Measurements from ENCODE around the gene ELP2. TPM values are rescaled to one million over a fixed set of nuclear protein-coding genes. Genes with fewer than 3 reads are reported as not detected.

Gene ELP2
- polyA plus RNA-seq, 1 donor (not counting 4 experiments of a cell fraction or from before 2014, with no cell fraction given) = 74.6 TPM

GRCh38 chr18:36157441-36157840 is 27.7 kb downstream of the ELP2 start:
- Histone ChIP-seq H2AFZ (ENCODE audit: control insufficient read depth, low read length) (no peak overlapping the region), H3K27me3 (ENCODE audit: control insufficient read depth, extremely low read depth, insufficient read depth, low read length) (no peaks in the 10 kb centered on the region), H3K79me2 (ENCODE audit: control insufficient read depth, insufficient read depth, low read length) (no peaks in the 10 kb centered on the region), H3K9me3 (ENCODE audit: control insufficient read depth, low read depth, low read length) (no peaks in the 10 kb centered on the region), H3K4me1 (ENCODE audit: control insufficient read depth, extremely low read depth, insufficient read depth, low read length) (no peaks in the 10 kb centered on the region), H3K4me3 (ENCODE audit: control insufficient read depth in 2 of 3, extremely low read depth in 1 of 3, insufficient read depth in 2 of 3, low read depth in 1 of 3, low read length in 3 of 3) (no peak overlapping the region), H3K27ac (ENCODE audit: control insufficient read depth, insufficient read depth, low read length) (no peak overlapping the region), H4K20me1 (ENCODE audit: control insufficient read depth, extremely low read depth, insufficient read depth, low read length) (no peaks in the 10 kb centered on the region), H3K9ac (ENCODE audit: control insufficient read depth, extremely low read depth, insufficient read depth, low read length) (no peak overlapping the region), H3K36me3 (ENCODE audit: control insufficient read depth in 2 of 2, extremely low read depth in 1 of 2, insufficient read depth in 2 of 2, low read length in 2 of 2) (peaks cover 18 to 29% of the 10 kb centered on the region in 2 experiments), H3K9me1 (ENCODE audit: control insufficient read depth, extremely low read depth, insufficient read depth, low read length) (no peaks in the 10 kb centered on the region), H3K4me2 (ENCODE audit: control insufficient read depth, extremely low read depth, insufficient read depth, low read depth, low read length) (no peak overlapping the region)
- no peak for TF ChIP-seq EZH2 (IDR thresholded peaks at IDR 0.05; ENCODE audit: low read length)
- no peak for TF ChIP-seq CTCF (optimal IDR thresholded peaks at IDR 0.05 in 1 of 3, IDR thresholded peaks at IDR 0.05 in 1 of 3, conservative IDR thresholded peaks at IDR 0.05 in 1 of 3; ENCODE audit: extremely low read depth in 1 of 3, insufficient read depth in 2 of 3, low read length in 3 of 3)
- FAIRE-seq (no peak), DNase-seq (ENCODE audit: low read depth, low spot score) (no peak)
- dilution Hi-C loops (cut with MboI; ENCODE audit: extremely low pct_ligation_motif_present, low sequenced_read_pairs) = no loop called here

- no peaks in the 10 kb centered on the region for H3K79me2 ChIP-seq (ENCODE audit: control insufficient read depth, insufficient read depth, low read length)
- no peak for TF ChIP-seq CTCF (optimal IDR thresholded peaks at IDR 0.05 in 1 of 3, IDR thresholded peaks at IDR 0.05 in 1 of 3, conservative IDR thresholded peaks at IDR 0.05 in 1 of 3; ENCODE audit: extremely low read depth in 1 of 3, insufficient read depth in 2 of 3, low read length in 3 of 3)
- no peak for TF ChIP-seq EZH2 (IDR thresholded peaks at IDR 0.05; ENCODE audit: low read length)
- H3K27me3 ChIP-seq (ENCODE audit: control insufficient read depth, extremely low read depth, insufficient read depth, low read length) = no peaks in the 10 kb centered on the region
- H3K4me1 ChIP-seq (ENCODE audit: control insufficient read depth, extremely low read depth, insufficient read depth, low read length) = no peaks in the 10 kb centered on the region
- FAIRE-seq = no peak
- no peaks in the 10 kb centered on the region for H4K20me1 ChIP-seq (ENCODE audit: control insufficient read depth, extremely low read depth, insufficient read depth, low read length)
- H2AFZ ChIP-seq (ENCODE audit: control insufficient read depth, low read length) = no peak overlapping the region
- H3K9me3 ChIP-seq (ENCODE audit: control insufficient read depth, low read depth, low read length) = no peaks in the 10 kb centered on the region
- no peak overlapping the region for H3K4me2 ChIP-seq (ENCODE audit: control insufficient read depth, extremely low read depth, insufficient read depth, low read depth, low read length)
- no peaks in the 10 kb centered on the region for H3K9me1 ChIP-seq (ENCODE audit: control insufficient read depth, extremely low read depth, insufficient read depth, low read length)
- no peak overlapping the region for H3K27ac ChIP-seq (ENCODE audit: control insufficient read depth, insufficient read depth, low read length)
- H3K4me3 ChIP-seq (ENCODE audit: control insufficient read depth in 2 of 3, extremely low read depth in 1 of 3, insufficient read depth in 2 of 3, low read depth in 1 of 3, low read length in 3 of 3) = no peak overlapping the region
- no peak for DNase-seq (ENCODE audit: low read depth, low spot score)
- dilution Hi-C loops (cut with MboI; ENCODE audit: extremely low pct_ligation_motif_present, low sequenced_read_pairs) = no loop called here
- no peak overlapping the region for H3K9ac ChIP-seq (ENCODE audit: control insufficient read depth, extremely low read depth, insufficient read depth, low read length)
- H3K36me3 ChIP-seq (ENCODE audit: control insufficient read depth in 2 of 2, extremely low read depth in 1 of 2, insufficient read depth in 2 of 2, low read length in 2 of 2) = peaks cover 15 to 24% of the 10 kb centered on the region in 2 experiments
These were observed 28.7 kb downstream of the ELP2 start for GRCh38 chr18:36158266-36158867.
